Stimulated activated CD8-positive, alpha-beta memory T cell treated with anti-CD3 and anti-CD28 coated beads, Interleukin-7, amount 100 ng/mL, for 1 hour (primary cell): Measurements from ENCODE around the gene SAAL1.
A peak's percentile ranks its signal among the peaks of the same experiment; 100 is the strongest.
"Not testable (repeated sequence)": the region's sequence is repeated elsewhere in the genome, so short reads cannot be mapped to it uniquely, and the experiment has no call there.

Experiments used
- DNase-seq, 2 donors: peaks; one replicate each; pipeline ENCODE4 v3.0.0-alpha.2; 2020; ENCODE audit warnings: low read depth in 2 of 2

SAAL1 gene

GRCh38 chr11:18105802-18106574 is at the start of gene SAAL1:
SAAL1 (minus strand) TSS chr11:18106082; CDS start chr11:18106041, 41 bp downstream.
- peak; percentile 78 to 87 for DNase-seq

GRCh38 chr11:18151581-18151980 is 45.7 kb upstream of the SAAL1 start:
- no peak for DNase-seq

- DNase-seq, result no peak
These were observed 40.0 kb upstream of the SAAL1 start for GRCh38 chr11:18145837-18146236.

- no peak for DNase-seq
These were observed 39.1 kb upstream of the SAAL1 start for GRCh38 chr11:18145025-18145424.

- no peak for DNase-seq
These were observed 38.4 kb upstream of the SAAL1 start for GRCh38 chr11:18144243-18144642.

GRCh38 chr11:18140145-18140544 is 34.3 kb upstream of the SAAL1 start:
- no peak for DNase-seq

- DNase-seq, result no peak
These were observed 31.4 kb upstream of the SAAL1 start for GRCh38 chr11:18137186-18137800.

GRCh38 chr11:18135308-18135707 is 29.4 kb upstream of the SAAL1 start:
- no peak for DNase-seq

GRCh38 chr11:18132341-18132740 is 26.5 kb upstream of the SAAL1 start, which contains the start of gene MRGPRX3:
MRGPRX3 (plus strand) TSS chr11:18132571; CDS start chr11:18137203, 4,632 bp downstream.
- no peak for DNase-seq

GRCh38 chr11:18131115-18131514 is 25.2 kb upstream of the SAAL1 start:
- not testable (repeated sequence) for DNase-seq

- not testable (repeated sequence) for DNase-seq
These were observed 15.5 kb upstream of the SAAL1 start for GRCh38 chr11:18121331-18121828.

- DNase-seq, result peak; percentile 21 to 48
These were observed 9.7 kb upstream of the SAAL1 start for GRCh38 chr11:18115360-18116127.

GRCh38 chr11:18111005-18111404 is 5.1 kb upstream of the SAAL1 start:
- no peak for DNase-seq

GRCh38 chr11:18108254-18108653 is 2.4 kb upstream of the SAAL1 start:
- no peak for DNase-seq

GRCh38 chr11:18106688-18107087 is 806 bp upstream of the SAAL1 start:
- no peak for DNase-seq

GRCh38 chr11:18105086-18105801 is 638 bp downstream of the SAAL1 start:
- no peak for DNase-seq

- no peak for DNase-seq
These were observed 4.8 kb downstream of the SAAL1 start for GRCh38 chr11:18100926-18101656.

- DNase-seq, result no peak
These were observed 11.9 kb downstream of the SAAL1 start for GRCh38 chr11:18093959-18094358.

- no peak for DNase-seq
These were observed 14.2 kb downstream of the SAAL1 start for GRCh38 chr11:18091731-18092130.

GRCh38 chr11:18088966-18089365 is 16.9 kb downstream of the SAAL1 start:
- no peak for DNase-seq

GRCh38 chr11:18088366-18088765 is 17.5 kb downstream of the SAAL1 start:
- DNase-seq, result no peak
